Hepatocyte (in vitro differentiated cells): ENCODE results near the gene LIN52. TPM values are rescaled to one million over a fixed set of nuclear protein-coding genes. Genes with fewer than 3 reads are reported as not detected.
A peak's percentile ranks its signal among the peaks of the same experiment; 100 is the strongest.

ENCODE experiments used
- DNase-seq: peaks from one replicate; pipeline ENCODE4 v3.0.0-alpha.2; 2016; ENCODE audit warnings: low spot score
- H2AFZ ChIP-seq: fragments of 200-600 bp; sonication (generic); 2 replicates; pipeline ENCODE4 v1.6.0; 2016; ENCODE audit warnings: antibody characterized with exemption, mild to moderate bottlenecking
- H3K27ac ChIP-seq: fragments of 200-600 bp; sonication (generic); 2 replicates; pipeline ENCODE4 v1.5.1; 2016; ENCODE audit warnings: mild to moderate bottlenecking
- H3K27me3 ChIP-seq: fragments of 200-600 bp; sonication (generic); 2 replicates; pipeline ENCODE4 v1.6.1; 2016
- H3K36me3 ChIP-seq: fragments of 200-600 bp; sonication (generic); replicated peaks from 2 replicates; pipeline ENCODE4 v1.5.1; 2016; ENCODE audit warnings: low read depth; ENCODE audit not compliant: insufficient read depth
- H3K4me1 ChIP-seq: fragments of 200-600 bp; sonication (generic); 2 replicates; pipeline ENCODE4 v1.5.1; 2016; ENCODE audit warnings: mild to moderate bottlenecking, moderate library complexity; ENCODE audit not compliant: insufficient read depth
- H3K4me2 ChIP-seq: fragments of 200-600 bp; sonication (generic); 2 replicates; pipeline ENCODE4 v1.6.0; 2016
- H3K4me3 ChIP-seq: fragments of 200-600 bp; sonication (generic); 2 replicates; pipeline ENCODE4 v1.5.1; 2016; ENCODE audit warnings: mild to moderate bottlenecking
- H3K79me2 ChIP-seq: fragments of 200-600 bp; sonication (generic); 2 replicates; pipeline ENCODE4 v1.6.0; 2017; ENCODE audit warnings: mild to moderate bottlenecking
- H3K9me2 ChIP-seq: fragments of 200-600 bp; sonication (generic); replicated peaks from 2 replicates; pipeline ENCODE4 v1.6.0; 2017; ENCODE audit warnings: mild to moderate bottlenecking; ENCODE audit not compliant: insufficient read depth
- H3K9me3 ChIP-seq: fragments of 200-600 bp; sonication (generic); 2 replicates; pipeline ENCODE4 v1.5.1; 2016; ENCODE audit warnings: low read depth, mild to moderate bottlenecking
- H4K20me1 ChIP-seq: fragments of 200-600 bp; sonication (generic); 2 replicates; pipeline ENCODE4 v1.6.0; 2016; ENCODE audit warnings: mild to moderate bottlenecking; ENCODE audit not compliant: insufficient read depth, poor library complexity, severe bottlenecking
- CTCF ChIP-seq: fragments of 200-600 bp; sonication (generic); IDR thresholded peaks from 2 replicates; pipeline ENCODE4 v1.5.1; 2016; ENCODE audit warnings: antibody characterized with exemption, mild to moderate bottlenecking; ENCODE audit not compliant: poor library complexity
- EZH2 ChIP-seq: fragments of 200-600 bp; sonication (generic); IDR thresholded peaks from 2 replicates; pipeline ENCODE4 v1.6.1; 2016; ENCODE audit warnings: antibody characterized with exemption, mild to moderate bottlenecking, borderline replicate concordance
- EZH2phosphoT487 ChIP-seq: fragments of 200-600 bp; sonication (generic); IDR thresholded peaks from one replicate; pipeline ENCODE4 v1.6.1; 2018; ENCODE audit warnings: antibody characterized with exemption, mild to moderate bottlenecking, low read depth, moderate library complexity; ENCODE audit not compliant: unreplicated experiment, severe bottlenecking
- WGBS: methylation state at CpG from one replicate; pipeline ENCODE4 v1.1.6; 2016; ENCODE audit warnings: low lambda C conversion rate; ENCODE audit errors: missing lambda C conversion rate; 5-methylcytosine and 5-hydroxymethylcytosine counted together
- polyA plus RNA-seq: library from polyadenylated mRNA; unstranded; fragments of >200 nt; fragmentation: Nextera tagmentation; extraction: Ambion mirVana; gene quantifications from 2 replicates; pipeline ENCODE4 v1.2.1, GENCODE V29; 2016
- total RNA-seq: library from RNA; depleted of rRNA; stranded (reverse); fragments of >200 nt; gene quantifications from 2 replicates; pipeline ENCODE4 v1.2.3, GENCODE V29; 2014

LIN52 gene
- total and polyA plus RNA-seq, 2 experiments from 2014 or later: 13.5 to 14.4 TPM

GRCh38 chr14:74081491-74081890 is 3.3 kb upstream of the LIN52 start:
- 100% methylated on average over 3 of the region's 3 CpGs for WGBS
- no peaks in the 10 kb centered on the region for H3K27me3 ChIP-seq
- no peaks in the 10 kb centered on the region for H4K20me1 ChIP-seq
- H3K4me1 ChIP-seq: peaks cover 7% of the 10 kb centered on the region
- H3K36me3 ChIP-seq: no peaks in the 10 kb centered on the region
- H3K79me2 ChIP-seq: peaks cover 19% of the 10 kb centered on the region
- no peak for DNase-seq
- H3K4me3 ChIP-seq: no peak overlapping the region
- no peak overlapping the region for H3K4me2 ChIP-seq
- no peaks in the 10 kb centered on the region for H3K9me3 ChIP-seq
- H2AFZ ChIP-seq: no peak overlapping the region
- H3K9me2 ChIP-seq: no peaks in the 10 kb centered on the region
- H3K27ac ChIP-seq: no peak overlapping the region
- TF ChIP-seq EZH2 (no peak), CTCF (no peak), EZH2phosphoT487 (no peak)

GRCh38 chr14:74083161-74083560 is 1.6 kb upstream of the LIN52 start:
- peak; percentile 26 for DNase-seq
- no peaks in the 10 kb centered on the region for H3K9me3 ChIP-seq
- WGBS: 60% methylated on average over 3 of the region's 3 CpGs
- TF ChIP-seq CTCF (no peak), EZH2 (no peak), EZH2phosphoT487 (no peak)
- H4K20me1 ChIP-seq: no peaks in the 10 kb centered on the region
- peaks cover 9% of the 10 kb centered on the region for H3K4me1 ChIP-seq
- H3K79me2 ChIP-seq: peaks cover 33% of the 10 kb centered on the region
- peak overlapping the region; percentile 3 for H2AFZ ChIP-seq
- H3K27ac ChIP-seq: peak overlapping the region; percentile 77
- no peaks in the 10 kb centered on the region for H3K9me2 ChIP-seq
- peak overlapping the region; percentile 89 for H3K4me2 ChIP-seq
- peak overlapping the region; percentile 9 for H3K4me3 ChIP-seq
- no peaks in the 10 kb centered on the region for H3K36me3 ChIP-seq
- no peaks in the 10 kb centered on the region for H3K27me3 ChIP-seq

- Histone ChIP-seq H3K27ac (peak overlapping the region; percentile 77), H3K79me2 (peaks cover 40% of the 10 kb centered on the region), H2AFZ (peak overlapping the region; percentile 3), H3K9me2 (no peaks in the 10 kb centered on the region), H3K9me3 (no peaks in the 10 kb centered on the region), H4K20me1 (no peaks in the 10 kb centered on the region), H3K27me3 (no peaks in the 10 kb centered on the region), H3K36me3 (no peaks in the 10 kb centered on the region), H3K4me2 (peak overlapping the region; percentile 89), H3K4me3 (peak overlapping the region; percentile 9), H3K4me1 (peaks cover 9% of the 10 kb centered on the region)
- 3% methylated on average over 15 of the region's 15 CpGs for WGBS
- DNase-seq: peak; percentile 50
- no peak for TF ChIP-seq CTCF
Observed at GRCh38 chr14:74083784-74084276, 926 bp upstream of the LIN52 start.
